SH-SY5Y (cell line): ENCODE data around the gene CHDH.

Experiments used
- GATA2 ChIP-seq: IDR thresholded peaks from 2 replicates; pipeline ENCODE4 v1.6.1; 2011; ENCODE audit warnings: mild to moderate bottlenecking, low read depth, low read length
- GATA3 ChIP-seq: IDR thresholded peaks from 2 replicates; pipeline ENCODE4 v1.6.1; 2011; ENCODE audit warnings: low read depth, mild to moderate bottlenecking, low read length, moderate library complexity

DNA sequence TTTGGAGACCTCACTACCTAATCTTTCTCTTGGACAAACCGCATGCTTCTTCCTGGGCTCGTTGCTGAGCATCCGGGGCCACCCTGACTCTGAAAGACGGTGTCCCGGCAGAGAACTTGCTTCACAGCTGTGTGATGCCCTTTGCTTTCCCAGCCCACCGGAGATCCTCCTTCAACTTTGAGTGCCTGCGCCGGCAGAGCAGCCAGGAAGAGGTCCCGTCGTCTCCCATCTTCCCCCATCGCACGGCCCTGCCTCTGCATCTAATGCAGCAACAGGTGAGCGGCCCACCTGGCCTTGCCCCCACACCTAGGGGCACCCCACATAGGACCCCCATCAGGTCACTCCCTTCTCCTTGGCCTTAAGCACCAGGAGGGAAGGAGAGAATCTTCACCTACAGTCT, 37.7 kb downstream of the CHDH start:
- TF ChIP-seq GATA2, result no peak
- TF ChIP-seq GATA3, result no peak
